ES-I3 (cell line): ENCODE data around the gene WDR19.

Experiments used
- H3K36me3 ChIP-seq: 2 replicates; pipeline ENCODE4 v1.6.1; 2013; ENCODE audit warnings: mild to moderate bottlenecking, low read length, control low read depth, moderate library complexity; ENCODE audit not compliant: insufficient read depth
- H3K4me1 ChIP-seq: 2 replicates; pipeline ENCODE4 v1.6.1; 2013; ENCODE audit warnings: mild to moderate bottlenecking, control low read depth, low read length; ENCODE audit not compliant: insufficient read depth
- H3K9ac ChIP-seq: 2 replicates; pipeline ENCODE4 v1.6.1; 2013; ENCODE audit warnings: low read depth, mild to moderate bottlenecking, low read length, moderate library complexity
- H3K9me3 ChIP-seq: 2 replicates; pipeline ENCODE4 v1.6.1; 2013; ENCODE audit warnings: mild to moderate bottlenecking, low read length, moderate library complexity; ENCODE audit not compliant: control insufficient read depth, insufficient read depth

WDR19 gene

GRCh38 chr4:39330353-39330752 lies 148.0 kb downstream of the WDR19 start:
- Histone ChIP-seq H3K36me3 (no peaks in the 10 kb centered on the region), H3K4me1 (no peaks in the 10 kb centered on the region), H3K9ac (no peak overlapping the region), H3K9me3 (no peaks in the 10 kb centered on the region)

GRCh38 chr4:39331191-39331590 lies 148.9 kb downstream of the WDR19 start:
- no peaks in the 10 kb centered on the region for H3K4me1 ChIP-seq
- no peaks in the 10 kb centered on the region for H3K36me3 ChIP-seq
- H3K9me3 ChIP-seq: no peaks in the 10 kb centered on the region
- H3K9ac ChIP-seq: no peak overlapping the region
